ENCODE data around the gene ADIPOR2. TPM values are rescaled to one million over a fixed set of nuclear protein-coding genes. Genes with fewer than 3 reads are reported as not detected.

ADIPOR2 gene
- polyA plus RNA-seq, 3 donors, result 45.9 to 50.6 (median 47.0) TPM

DNA sequence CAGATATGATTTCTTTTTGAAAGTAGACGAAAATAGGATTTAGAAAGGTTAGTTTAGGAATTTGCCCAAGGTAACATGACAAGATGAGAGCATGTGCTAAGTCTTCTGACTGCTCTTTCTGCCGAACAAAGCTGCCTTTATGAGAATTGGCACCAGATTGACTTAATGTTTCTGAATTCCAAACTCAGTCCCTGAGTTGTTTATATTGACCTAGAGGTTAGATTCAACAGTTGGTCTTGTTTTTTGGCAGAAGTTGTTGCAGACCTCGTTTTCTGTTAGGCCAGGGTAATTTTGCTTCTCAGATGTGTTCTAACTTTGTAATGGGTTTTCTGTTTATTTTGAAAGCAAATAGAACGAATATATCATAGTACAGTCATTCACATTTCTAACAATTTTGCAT is 68.0 kb downstream of the ADIPOR2 start:
- no peak for DNase-seq (ENCODE audit: extremely low read depth in 1 of 11, low read depth in 9 of 11, low spot score in 4 of 11)

DNA sequence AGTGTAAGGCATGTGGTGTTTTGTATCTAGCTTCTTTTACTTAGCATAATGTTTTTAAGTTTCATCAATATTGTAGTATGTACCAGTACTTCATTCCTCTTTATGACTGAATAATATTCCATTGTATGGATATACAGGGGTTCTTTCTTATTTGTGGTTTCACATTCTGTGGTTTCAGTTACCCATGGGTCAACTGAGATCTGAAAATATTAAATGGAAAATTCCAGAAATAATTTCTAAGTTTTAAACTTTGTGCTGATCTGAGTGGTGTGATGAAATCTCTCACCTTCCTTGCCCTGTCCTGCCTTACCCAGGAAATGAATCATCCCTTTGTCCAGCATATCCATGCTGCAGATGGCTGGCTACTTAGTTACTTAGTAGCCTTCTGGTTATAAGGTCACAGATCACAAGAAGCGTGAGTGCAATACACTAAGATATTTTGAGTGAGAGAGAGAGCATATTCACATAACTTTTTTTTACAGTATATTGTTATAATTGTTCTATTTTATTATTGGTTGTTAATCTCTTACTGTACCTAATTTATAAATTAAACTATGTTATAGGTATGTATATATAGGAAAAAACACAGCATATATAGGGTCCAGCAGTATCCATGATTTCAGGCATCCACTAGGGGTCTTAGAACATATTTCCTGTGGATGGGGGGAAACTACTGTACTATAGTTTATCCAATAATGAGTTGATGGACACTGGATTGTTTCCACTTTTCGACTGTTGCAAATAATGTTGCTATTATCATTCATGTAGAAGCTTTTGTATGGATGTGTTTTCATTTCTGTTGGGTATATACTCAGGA is 69.9 kb downstream of the ADIPOR2 start:
- DNase-seq (ENCODE audit: extremely low read depth in 1 of 11, low read depth in 9 of 11, low spot score in 4 of 11), result no peak

DNA sequence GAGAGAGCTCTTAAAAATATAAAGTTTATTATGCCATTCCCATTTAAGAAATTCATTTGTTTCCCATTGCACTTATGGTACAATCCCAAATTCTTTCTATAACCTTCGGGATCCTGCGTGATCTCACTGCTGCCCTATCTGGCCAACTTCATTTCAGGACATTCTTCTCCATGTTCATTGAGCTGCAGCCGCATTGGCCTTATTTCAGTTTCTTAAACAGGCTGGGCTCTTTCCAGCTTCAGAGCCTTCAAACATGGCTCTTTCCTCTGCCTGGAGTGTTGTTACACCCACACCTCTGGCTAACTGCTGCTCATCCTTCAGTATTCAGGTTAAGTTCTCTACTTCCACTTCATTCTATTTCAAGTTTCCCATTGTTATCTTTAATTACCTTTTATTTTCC is 71.0 kb downstream of the ADIPOR2 start:
- no peak for DNase-seq (ENCODE audit: extremely low read depth in 1 of 11, low read depth in 9 of 11, low spot score in 4 of 11)

DNA sequence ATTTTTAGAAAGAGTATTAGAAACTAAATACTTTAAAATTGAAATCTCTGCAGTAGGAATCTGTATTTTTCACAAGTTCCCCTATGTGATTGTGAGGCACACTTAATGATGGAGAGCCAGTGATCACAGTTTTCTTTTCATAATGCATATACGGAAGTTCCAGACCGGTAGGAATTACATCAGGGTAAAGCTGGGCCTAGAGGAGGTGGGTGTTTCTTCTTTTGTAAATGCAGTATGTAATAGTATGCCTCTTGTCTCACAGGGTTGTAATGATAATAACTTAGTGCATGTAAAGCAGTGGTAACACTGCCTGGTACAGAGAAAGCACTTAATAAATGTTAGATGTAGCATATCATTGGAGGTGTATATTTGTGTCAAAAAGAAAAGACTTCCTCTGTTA is 72.3 kb downstream of the ADIPOR2 start:
- DNase-seq (ENCODE audit: extremely low read depth in 1 of 11, low read depth in 9 of 11, low spot score in 4 of 11), result no peak

DNA sequence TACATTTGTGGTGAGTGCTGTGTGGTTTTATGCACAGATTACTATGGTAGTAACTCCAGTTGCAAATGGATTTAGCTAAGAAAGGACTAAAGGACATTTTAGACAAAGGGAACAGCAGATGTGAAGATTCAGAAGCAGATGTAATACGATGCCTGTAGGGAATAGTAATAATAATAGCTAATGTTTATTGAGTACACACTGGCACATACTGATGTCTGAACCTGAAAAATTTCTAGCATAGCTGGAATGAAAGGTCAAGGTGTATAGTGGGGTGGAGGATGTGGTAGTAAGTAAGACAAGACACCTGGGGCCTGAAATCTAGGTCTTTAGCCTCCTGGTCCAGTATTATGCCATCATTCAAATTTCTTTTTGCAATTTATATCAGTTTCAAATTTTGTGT is 75.2 kb downstream of the ADIPOR2 start:
- no peak for DNase-seq (ENCODE audit: extremely low read depth in 1 of 11, low read depth in 9 of 11, low spot score in 4 of 11)

DNA sequence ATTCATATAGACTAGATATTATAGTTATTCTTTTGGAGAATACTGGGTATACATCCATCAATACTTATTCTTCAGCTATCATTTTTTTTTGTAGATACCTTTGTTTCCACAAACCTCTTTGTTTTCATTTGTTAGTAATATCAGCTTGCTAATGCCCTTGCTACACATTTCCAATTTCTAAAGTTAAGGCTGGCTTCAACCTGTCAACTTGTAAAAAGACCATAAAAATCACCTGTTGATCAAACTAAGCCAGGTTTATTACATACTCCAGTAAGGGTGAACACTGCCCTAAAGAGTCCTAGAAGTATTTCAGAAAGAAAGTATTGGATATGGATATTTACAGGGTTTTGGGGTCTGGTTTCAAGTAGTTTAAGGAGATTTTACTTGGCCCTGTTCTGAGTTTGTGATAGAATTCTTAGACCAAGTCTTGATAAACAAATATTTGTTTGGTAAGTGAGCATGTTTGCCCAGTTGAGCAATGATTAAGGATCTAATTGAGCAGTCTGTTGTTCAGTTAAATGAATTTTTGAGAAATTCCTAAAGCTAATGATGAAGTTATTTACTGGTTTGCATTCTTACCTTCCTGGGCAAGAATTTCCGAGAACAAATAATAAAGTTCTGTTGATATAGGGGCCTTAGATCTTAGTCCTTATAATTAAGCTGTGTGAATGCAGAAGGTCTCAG is 76.7 kb downstream of the ADIPOR2 start:
- DNase-seq (ENCODE audit: extremely low read depth in 1 of 11, low read depth in 9 of 11, low spot score in 4 of 11), result no peak

DNA sequence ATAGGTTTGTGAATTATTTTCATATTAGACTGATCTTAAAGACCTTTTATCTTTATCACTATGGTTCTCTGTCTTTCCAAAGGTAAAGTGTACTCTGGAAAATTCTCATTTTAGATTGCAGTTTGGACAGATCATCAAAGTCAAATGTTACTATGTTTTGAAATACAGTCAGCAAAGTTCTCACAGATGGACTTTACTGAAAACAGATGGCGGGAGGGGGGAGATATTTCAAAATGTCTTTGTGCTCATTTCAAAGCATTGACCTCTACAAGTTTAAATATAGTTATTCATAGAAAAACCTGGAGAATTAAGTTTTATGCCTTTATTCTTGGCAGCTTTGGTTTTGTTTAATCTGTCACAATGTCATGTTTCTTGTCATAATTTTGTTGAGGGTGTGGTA is 77.7 kb downstream of the ADIPOR2 start:
- DNase-seq (ENCODE audit: extremely low read depth in 1 of 11, low read depth in 9 of 11, low spot score in 4 of 11), result no peak

DNA sequence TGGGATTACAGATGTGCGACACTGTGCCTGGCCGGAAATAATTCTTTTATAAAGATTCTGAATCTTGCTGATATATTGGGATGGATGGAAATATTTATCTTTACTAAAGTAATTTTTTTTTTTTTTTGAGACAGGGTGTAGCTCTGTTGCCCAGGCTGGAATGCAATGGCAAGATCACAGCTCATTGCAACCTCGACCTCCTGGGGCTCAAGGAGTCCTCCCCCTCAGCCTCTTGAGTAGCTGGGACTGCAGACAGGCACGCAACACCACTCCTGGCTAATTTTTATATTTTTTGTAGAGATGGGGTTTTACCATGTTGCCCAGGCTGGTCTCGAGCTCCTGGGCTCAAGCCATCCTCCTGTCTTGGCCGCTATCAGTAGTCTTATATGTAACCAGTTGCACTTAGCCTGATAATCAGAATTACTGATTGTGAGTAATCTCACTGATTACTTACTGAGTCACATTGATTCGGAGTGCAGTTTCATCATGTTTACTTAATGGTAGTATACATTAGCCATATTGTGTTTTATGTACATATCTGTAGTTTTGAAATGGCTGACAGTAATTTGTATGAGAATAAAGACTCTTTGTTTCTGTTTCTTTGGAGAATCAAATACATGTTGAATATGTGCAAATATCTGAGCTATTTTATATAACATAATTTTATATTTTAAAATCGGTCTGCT is 79.1 kb downstream of the ADIPOR2 start:
- no peak for DNase-seq (ENCODE audit: extremely low read depth in 1 of 11, low read depth in 9 of 11, low spot score in 4 of 11)

DNA sequence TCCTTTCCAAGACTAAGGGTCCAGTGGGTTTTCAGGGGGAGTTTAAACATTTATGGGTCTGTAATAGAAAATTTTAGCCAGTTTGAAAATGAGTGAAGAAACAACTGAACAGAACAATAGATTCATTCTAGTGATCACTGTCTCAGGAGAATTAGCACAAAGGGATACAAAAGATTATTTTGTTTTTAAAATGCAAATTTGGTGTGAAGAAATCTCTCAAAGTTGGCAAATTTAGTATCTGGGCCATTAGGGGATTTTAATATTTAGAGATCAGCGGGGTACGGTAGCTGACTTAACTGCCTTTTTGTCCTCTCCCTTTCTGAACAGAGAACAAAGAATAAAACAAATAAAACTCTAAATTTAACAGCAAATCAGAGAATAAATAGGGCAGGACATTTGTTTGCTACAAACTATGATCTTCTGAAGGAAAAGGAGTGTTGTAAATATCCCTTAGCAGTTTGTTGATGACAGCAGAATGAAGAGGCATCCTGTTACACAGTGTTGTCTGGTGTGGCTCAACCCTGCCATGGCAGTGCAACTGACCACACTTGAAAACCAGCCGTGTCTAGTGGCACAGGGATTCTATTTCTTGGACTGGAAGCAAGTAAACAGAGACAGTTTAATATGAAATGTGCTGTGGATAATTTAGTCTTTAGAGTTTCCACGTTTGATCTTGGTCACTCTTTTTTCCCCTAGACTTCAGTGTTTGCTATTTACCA is 83.2 kb downstream of the ADIPOR2 start:
- no peak for DNase-seq (ENCODE audit: extremely low read depth in 1 of 11, low read depth in 9 of 11, low spot score in 4 of 11)

DNA sequence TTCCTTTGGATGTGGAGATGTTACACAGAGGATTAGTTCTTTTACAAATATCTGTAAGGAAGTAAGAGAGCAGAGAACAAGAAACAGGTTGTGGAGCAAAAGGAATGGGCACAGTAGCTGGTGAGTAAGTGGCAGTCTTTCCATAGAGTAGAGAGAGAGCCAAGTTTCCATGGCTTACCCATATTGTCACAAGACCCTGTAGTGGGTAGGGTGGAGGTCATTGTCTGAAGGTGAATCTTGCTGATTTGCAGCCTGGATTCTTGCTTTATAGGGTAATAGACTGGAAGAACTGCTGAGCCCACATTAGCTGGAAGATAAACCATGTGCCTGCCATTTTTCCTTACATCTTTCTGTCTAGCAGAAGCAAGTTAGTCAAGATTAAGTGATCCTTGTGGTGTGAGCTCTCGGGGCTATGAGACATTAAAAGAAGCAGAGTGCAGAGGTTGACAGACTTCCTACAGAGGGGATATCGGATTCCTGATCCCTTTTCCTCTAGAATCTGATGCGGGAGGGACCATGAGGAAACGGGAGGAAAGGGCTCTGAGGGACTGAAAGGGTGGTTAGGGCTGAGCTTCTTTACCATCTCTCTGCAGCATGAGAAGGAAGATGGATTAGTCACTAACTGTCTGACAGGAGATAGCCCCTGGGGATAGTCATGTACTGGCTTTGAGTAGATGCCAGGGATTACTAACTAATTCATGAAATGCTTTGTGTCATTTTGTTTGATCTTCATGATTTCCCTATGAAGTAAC is 85.5 kb downstream of the ADIPOR2 start:
- no peak for DNase-seq (ENCODE audit: extremely low read depth in 1 of 11, low read depth in 9 of 11, low spot score in 4 of 11)

DNA sequence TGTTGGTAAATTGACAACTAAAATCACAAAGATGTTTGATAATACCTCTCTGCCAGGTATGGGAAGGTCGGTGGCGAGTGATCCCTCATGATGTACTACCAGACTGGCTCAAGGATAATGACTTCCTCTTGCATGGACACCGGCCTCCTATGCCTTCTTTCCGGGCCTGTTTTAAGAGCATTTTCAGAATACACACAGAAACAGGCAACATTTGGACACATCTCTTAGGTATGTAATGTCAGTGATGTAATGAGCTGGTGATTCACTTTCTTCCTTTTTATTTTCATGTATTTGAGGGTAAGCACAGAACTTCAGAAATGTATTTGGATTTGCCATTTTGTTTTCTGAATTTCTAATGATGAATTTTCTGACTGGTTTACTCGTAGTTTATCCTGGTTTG is 86.9 kb downstream of the ADIPOR2 start:
- DNase-seq (ENCODE audit: extremely low read depth in 1 of 11, low read depth in 9 of 11, low spot score in 4 of 11), result no peak

DNA sequence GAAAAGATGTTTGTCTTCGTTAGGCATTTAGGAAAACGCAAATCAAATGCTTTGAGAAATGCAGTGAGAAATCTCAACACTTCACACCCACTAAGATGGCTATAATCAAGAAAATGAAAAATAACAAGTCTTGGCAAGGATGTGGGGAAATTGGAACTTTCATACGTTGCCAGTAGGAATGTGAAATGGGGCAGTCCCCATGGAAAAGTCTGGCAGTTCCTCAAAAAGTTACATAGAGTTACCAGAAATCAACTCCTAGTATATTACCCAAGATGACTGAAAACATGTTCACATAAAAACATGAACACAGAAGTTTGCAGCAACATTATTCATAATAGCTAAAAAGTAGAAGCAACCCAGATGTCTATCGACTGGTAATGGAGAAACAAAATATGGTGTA is 88.0 kb downstream of the ADIPOR2 start:
- no peak for DNase-seq (ENCODE audit: extremely low read depth in 1 of 11, low read depth in 9 of 11, low spot score in 4 of 11)

DNA sequence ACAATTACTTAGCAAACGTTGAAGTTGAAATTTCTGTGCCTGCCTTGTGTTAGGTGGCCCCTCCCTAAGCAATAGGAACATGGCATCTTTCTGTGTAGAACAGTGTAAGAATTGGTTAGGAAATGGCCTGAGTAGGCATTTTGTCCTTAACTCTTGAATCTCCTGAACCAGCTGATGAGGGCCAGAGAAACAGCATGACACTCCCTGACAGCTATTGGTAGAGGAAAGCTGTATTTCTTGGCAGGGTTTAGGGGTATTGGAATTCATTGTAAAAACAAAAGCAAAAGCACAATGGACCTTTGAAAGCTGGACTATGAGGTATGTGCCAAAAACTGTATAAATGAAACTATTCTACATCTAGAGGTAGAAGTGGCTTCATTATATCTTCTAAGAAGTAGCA is 88.9 kb downstream of the ADIPOR2 start:
- DNase-seq (ENCODE audit: extremely low read depth in 1 of 11, low read depth in 9 of 11, low spot score in 4 of 11), result no peak

DNA sequence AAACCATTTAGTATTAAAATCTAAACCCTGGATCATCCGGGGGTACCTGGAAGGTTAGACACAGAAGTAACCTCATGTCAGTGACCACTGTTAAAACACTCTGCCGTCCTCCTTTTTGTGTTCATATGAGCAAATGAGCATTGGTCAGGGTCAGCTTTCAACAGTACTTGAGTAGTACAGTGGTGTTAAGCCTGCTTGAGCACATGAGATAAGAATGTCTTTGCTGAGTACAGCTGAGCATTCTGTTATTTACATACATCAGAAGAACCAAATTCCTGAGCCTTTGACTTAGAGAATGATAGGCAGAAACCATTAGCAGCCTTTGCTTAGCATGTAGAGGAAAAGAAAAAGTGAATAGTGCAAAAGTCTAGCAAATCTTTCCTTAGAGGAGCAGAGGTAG is 90.9 kb downstream of the ADIPOR2 start:
- no peak for DNase-seq (ENCODE audit: extremely low read depth in 1 of 11, low read depth in 9 of 11, low spot score in 4 of 11)

DNA sequence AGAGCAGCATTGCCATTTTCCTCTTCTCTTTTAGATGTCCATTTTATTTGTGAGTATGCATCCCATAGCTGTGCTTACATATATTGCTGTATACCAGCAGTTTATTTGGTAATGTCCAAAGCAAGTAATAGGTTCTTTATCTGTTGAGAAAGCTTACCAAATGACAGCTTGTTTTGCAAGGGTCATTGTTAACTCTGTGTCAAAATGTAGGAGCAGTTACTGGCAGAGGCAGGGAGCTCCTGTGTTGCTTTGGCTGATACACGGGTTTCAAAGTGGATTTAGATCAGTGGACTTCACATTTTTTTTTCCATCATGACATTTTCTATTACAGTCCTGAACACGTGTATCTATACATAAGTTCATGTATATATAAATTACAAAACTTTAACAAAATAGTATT is 91.3 kb downstream of the ADIPOR2 start:
- DNase-seq (ENCODE audit: extremely low read depth in 1 of 11, low read depth in 9 of 11, low spot score in 4 of 11), result no peak

DNA sequence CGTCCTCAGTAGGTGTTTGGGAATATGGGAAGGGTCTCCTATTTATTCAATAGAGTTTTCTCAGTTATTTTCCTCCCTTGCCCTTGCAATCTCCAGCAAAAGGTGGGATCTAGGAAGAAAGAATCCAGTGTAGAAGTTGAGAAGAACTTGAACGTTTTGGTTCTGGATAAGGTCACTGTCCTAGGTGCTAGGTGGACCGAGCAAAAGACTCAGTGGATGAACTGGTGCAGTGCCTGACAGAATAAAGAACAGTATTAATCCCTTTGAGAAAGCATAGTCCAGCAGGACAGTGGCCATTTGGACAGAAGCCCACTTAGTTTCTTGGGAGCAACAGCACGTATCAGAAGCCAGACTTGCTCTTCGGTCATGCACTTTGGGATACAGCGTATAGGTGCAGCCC is 96.8 kb downstream of the ADIPOR2 start:
- no peak for DNase-seq (ENCODE audit: extremely low read depth in 1 of 11, low read depth in 9 of 11, low spot score in 4 of 11)

DNA sequence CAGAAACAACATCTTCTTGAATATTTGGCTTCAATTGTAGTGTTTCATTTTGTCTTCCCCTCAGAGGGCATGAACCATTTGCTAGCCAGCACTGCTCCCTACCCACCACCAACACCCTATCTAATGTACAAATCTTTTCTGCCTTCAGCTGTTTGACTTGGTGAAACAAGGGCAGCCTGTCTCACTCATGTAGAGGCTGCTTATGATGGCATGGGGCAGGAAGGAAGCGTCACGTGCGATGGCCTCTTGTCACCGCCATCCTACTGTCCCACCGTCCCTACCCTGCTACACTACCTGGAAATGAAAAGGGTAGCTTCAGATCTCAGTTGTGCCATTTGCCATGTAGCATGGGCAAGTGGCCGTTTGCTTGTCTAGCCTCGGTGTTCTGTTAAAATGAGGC is 99.6 kb downstream of the ADIPOR2 start:
- DNase-seq (ENCODE audit: extremely low read depth in 1 of 11, low read depth in 9 of 11, low spot score in 4 of 11), result no peak

DNA sequence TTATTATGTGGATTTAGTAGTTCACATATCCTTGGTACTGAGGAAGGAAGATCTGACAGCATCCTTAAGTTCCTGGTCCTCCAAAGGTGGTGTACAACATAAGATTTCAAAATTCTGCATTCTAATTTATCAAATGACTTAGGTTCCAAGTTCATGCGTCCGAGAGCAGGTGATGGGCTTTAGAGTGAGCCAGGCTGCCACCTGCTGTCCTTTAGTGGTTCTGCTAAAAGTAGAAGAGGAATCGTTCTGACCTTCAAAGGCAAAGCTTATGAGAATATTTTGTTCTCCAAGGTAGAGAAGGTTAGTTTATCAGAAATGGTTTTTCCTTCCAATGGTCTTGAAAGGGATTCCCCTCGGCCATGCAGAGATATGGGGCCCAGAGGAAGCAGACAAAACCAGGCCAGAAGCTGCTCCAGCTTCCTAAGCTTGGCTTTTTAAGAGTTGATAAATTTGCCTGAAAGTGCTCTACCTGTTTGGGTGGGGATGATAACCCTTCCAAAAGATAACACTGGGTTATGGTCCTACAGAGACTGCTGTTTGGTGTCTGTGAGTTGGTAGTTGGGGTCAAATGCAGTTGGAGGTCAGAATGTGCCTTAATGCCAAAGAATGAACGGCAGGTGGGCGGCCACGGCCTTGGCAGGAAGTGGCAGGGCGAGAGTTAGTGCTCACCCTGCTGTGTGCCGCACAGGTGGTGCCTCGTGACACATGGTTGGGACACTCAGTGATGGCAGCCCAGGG is 100.4 kb downstream of the ADIPOR2 start:
- DNase-seq (ENCODE audit: extremely low read depth in 1 of 11, low read depth in 9 of 11, low spot score in 4 of 11), result no peak

Data from renal cortex interstitium (tissue), 11 donors.